Measurements from ENCODE around the gene SMG5.

DNA sequence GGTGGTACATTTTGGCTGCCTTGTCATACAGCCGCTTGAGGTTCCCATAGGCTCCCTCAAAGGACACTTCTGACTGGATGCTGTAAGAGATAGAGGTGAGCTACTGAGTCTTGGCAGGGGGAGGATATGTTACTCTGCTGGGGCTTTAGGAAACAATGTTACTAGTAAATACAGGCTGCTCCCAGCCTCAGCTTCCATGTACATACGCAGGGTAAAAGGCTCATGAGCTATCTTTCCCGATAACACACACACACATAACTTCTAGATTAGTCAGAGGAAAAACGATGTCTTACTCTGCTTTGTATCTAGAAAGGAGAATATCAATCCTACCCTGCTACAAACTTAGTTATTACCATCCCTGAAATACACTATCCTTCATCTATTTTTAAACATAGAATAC, 14.3 kb downstream of the SMG5 start:
- TF ChIP-seq, protein P1, sequence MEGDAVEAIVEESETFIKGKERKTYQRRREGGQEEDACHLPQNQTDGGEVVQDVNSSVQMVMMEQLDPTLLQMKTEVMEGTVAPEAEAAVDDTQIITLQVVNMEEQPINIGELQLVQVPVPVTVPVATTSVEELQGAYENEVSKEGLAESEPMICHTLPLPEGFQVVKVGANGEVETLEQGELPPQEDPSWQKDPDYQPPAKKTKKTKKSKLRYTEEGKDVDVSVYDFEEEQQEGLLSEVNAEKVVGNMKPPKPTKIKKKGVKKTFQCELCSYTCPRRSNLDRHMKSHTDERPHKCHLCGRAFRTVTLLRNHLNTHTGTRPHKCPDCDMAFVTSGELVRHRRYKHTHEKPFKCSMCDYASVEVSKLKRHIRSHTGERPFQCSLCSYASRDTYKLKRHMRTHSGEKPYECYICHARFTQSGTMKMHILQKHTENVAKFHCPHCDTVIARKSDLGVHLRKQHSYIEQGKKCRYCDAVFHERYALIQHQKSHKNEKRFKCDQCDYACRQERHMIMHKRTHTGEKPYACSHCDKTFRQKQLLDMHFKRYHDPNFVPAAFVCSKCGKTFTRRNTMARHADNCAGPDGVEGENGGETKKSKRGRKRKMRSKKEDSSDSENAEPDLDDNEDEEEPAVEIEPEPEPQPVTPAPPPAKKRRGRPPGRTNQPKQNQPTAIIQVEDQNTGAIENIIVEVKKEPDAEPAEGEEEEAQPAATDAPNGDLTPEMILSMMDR (conservative IDR thresholded peaks at IDR 0.05; ENCODE audit: low read length) = no peak
- TF ChIP-seq EZH2phosphoT487 (IDR thresholded peaks at IDR 0.05; ENCODE audit: borderline replicate concordance) = no peak

All from Loucy (cell line).